K562 (cell line): ENCODE data around the gene ATL3. TPM values are rescaled to one million over a fixed set of nuclear protein-coding genes. Genes with fewer than 3 reads are reported as not detected.

Source experiments
- ATAC-seq: fragments of 200-7000 bp; cut with Tn5 transposase; 3 replicates; pipeline ENCODE4 v1.9.1; 2020; ENCODE audit warnings: moderate library complexity
- BruUV-seq: library from RNA; stranded (reverse); fragments of 400-500 nt; replicated peaks from 2 replicates; lab custom pipeline; 2021; lab: Mats Ljungman, UMichigan
- CTCF ChIA-PET: fragments of 300-600 bp; formaldehyde crosslinking; extraction: SDS; loops from one replicate; lab custom pipeline; 2021; ENCODE audit warnings: low intra/inter-chr PET ratio; lab: Yijun Ruan, JAX
- POLR2A ChIA-PET: fragments of 300-600, 350-650 bp; sonication (Branson Sonifier 250); formaldehyde crosslinking; extraction: SDS; loops from one replicate; lab custom pipeline; 2021; ENCODE audit warnings: antibody characterized with exemption, inconsistent platforms; lab: Yijun Ruan, JAX
- DNase-seq, 4 experiments: peaks; one replicate each; pipeline versions ENCODE4 v3.0.0 to v3.0.0-alpha.2; 2011 to 2018; ENCODE audit warnings: low spot score in 3 of 4, mixed read lengths in 3 of 4; ENCODE audit errors: extremely low read depth in 1 of 4
- FAIRE-seq: peaks from 2 replicates; lab custom pipeline; 2011; peaks lifted over from hg19 to GRCh38; lab: Jason Lieb, UNC
- H2AFZ ChIP-seq: 2 replicates; pipeline ENCODE4 v1.6.0; 2011; ENCODE audit warnings: low read depth, low read length, control low read depth, inconsistent platforms
- H3K27ac ChIP-seq: fragments of 200-600 bp; 3 replicates; pipeline ENCODE4 v1.8.0; 2011; ENCODE audit warnings: low read depth, mild to moderate bottlenecking, control low read depth, inconsistent platforms, low read length, moderate library complexity, mixed read lengths; ENCODE audit errors: extremely low read depth
- H3K27me3 ChIP-seq, 2 experiments: fragments of 300-600 bp in 1 of 2; 2 replicates in 1 of 2; 3 replicates in 1 of 2; pipeline versions ENCODE4 v1.6.0 to v1.8.0; 2011; ENCODE audit warnings: inconsistent platforms in 2 of 2, low read length in 2 of 2, mild to moderate bottlenecking in 1 of 2, mixed read lengths in 1 of 2, moderate library complexity in 1 of 2; ENCODE audit not compliant: control insufficient read depth in 2 of 2, insufficient read depth in 2 of 2
- H3K36me3 ChIP-seq: fragments of 300-600 bp; 3 replicates; pipeline ENCODE4 v1.8.0; 2011; ENCODE audit warnings: mild to moderate bottlenecking, low read length, inconsistent platforms; ENCODE audit not compliant: control insufficient read depth, insufficient read depth
- H3K4me1 ChIP-seq, 2 experiments: fragments of 200-600 bp in 1 of 2; replicated peaks in 1 of 2; 2 replicates in 1 of 2; 3 replicates in 1 of 2; pipeline versions ENCODE4 v1.5.1 to v1.8.0; 2011; ENCODE audit warnings: inconsistent platforms in 2 of 2, low read length in 2 of 2, mild to moderate bottlenecking in 1 of 2, mixed read lengths in 1 of 2, moderate library complexity in 1 of 2; ENCODE audit not compliant: control insufficient read depth in 2 of 2, insufficient read depth in 2 of 2
- H3K4me2 ChIP-seq: 2 replicates; pipeline ENCODE4 v1.6.1; 2011; ENCODE audit warnings: low read length, control low read depth, inconsistent platforms, mixed read lengths; ENCODE audit not compliant: insufficient read depth
- H3K4me3 ChIP-seq: fragments of 200-600 bp; sonication (generic), shearing (Covaris generic); 2 replicates; pipeline ENCODE4 v1.5.1; 2016; ENCODE audit warnings: control low read depth, inconsistent platforms
- H3K79me2 ChIP-seq: fragments of 200-600 bp; 3 replicates; pipeline ENCODE4 v1.8.0; 2011; ENCODE audit warnings: low read length, inconsistent platforms; ENCODE audit not compliant: control insufficient read depth, insufficient read depth
- H3K9ac ChIP-seq, 2 experiments: 2 replicates each; pipeline versions ENCODE4 v1.6.0 to v1.6.1; 2011; ENCODE audit warnings: low read depth in 2 of 2, low read length in 2 of 2, control low read depth in 1 of 2, inconsistent platforms in 1 of 2, mild to moderate bottlenecking in 1 of 2, mixed read lengths in 1 of 2; ENCODE audit not compliant: insufficient read depth in 1 of 2
- H3K9me1 ChIP-seq: one replicate; pipeline ENCODE4 v1.6.0; 2011; ENCODE audit warnings: inconsistent platforms, mild to moderate bottlenecking, low read length, moderate library complexity; ENCODE audit not compliant: control insufficient read depth, insufficient read depth
- H3K9me3 ChIP-seq: replicated peaks from 2 replicates; pipeline ENCODE4 v1.5.1; 2011; ENCODE audit warnings: low read depth, low read length, inconsistent platforms; ENCODE audit not compliant: control insufficient read depth, insufficient read depth
- H4K20me1 ChIP-seq: replicated peaks from 2 replicates; pipeline ENCODE4 v1.6.1; 2011; ENCODE audit warnings: low read length, inconsistent platforms, mixed read lengths; ENCODE audit not compliant: control insufficient read depth, insufficient read depth
- ERF ChIP-seq: fragments of 450-650 bp; formaldehyde crosslinking; IDR thresholded peaks from 2 replicates; pipeline ENCODE4 v1.4.0; 2020; ENCODE audit warnings: mild to moderate bottlenecking, mixed read lengths
- FUS ChIP-seq: fragments of 200-400 bp; formaldehyde crosslinking; optimal IDR thresholded peaks from 2 replicates; pipeline ENCODE3; 2017; ENCODE audit warnings: low read depth, low read length
- LEF1 ChIP-seq: fragments of 450-650 bp; IDR thresholded peaks from 2 replicates; pipeline ENCODE4 v1.6.1; 2016; ENCODE audit warnings: mild to moderate bottlenecking
- SPI1 ChIP-seq: IDR thresholded peaks from 2 replicates; pipeline ENCODE4 v1.6.1; 2011; ENCODE audit warnings: low read depth, low read length, control low read depth, borderline replicate concordance
- ZKSCAN3 ChIP-seq: fragments of 250-450 bp; sonication (Bioruptor Pico); IDR thresholded peaks from 2 replicates; pipeline ENCODE4 v1.4.0; 2020
- ZNF253 ChIP-seq: fragments of 250-450 bp; sonication (Bioruptor Pico); conservative IDR thresholded peaks from 2 replicates; pipeline ENCODE4 v1.6.1; 2021; ENCODE audit warnings: mild to moderate bottlenecking
- ZNF398 ChIP-seq: fragments of 250-450 bp; sonication (Bioruptor Pico); IDR thresholded peaks from 2 replicates; pipeline ENCODE4 v1.8.0; 2021; ENCODE audit warnings: moderate library complexity, mild to moderate bottlenecking, inconsistent platforms
- ZNF830 ChIP-seq: fragments of 250-450 bp; sonication (Bioruptor Pico); IDR thresholded peaks from 2 replicates; pipeline ENCODE4 v1.5.0; 2021; ENCODE audit warnings: mild to moderate bottlenecking
- WGBS: fragments of 100-300 bp; shearing (Covaris generic); methylation state at CpG from one replicate; pipeline ENCODE4 v1.1.6; 2016; ENCODE audit warnings: low coverage, mixed read lengths; ENCODE audit not compliant: insufficient coverage; ENCODE audit errors: missing lambda C conversion rate; 5-methylcytosine and 5-hydroxymethylcytosine counted together
- in situ Hi-C: fragments of 300-500 bp; cut with MboI; formaldehyde crosslinking; loops from 4 replicates; pipeline ENCODE4 v1.15.0; 2018; ENCODE audit warnings: inconsistent platforms, mixed read lengths
- intact Hi-C: fragments of 100-400 bp; cut with micrococcal nuclease; formaldehyde crosslinking; loops from 2 replicates; pipeline ENCODE4 v1.14.2; 2022
- polyA plus RNA-seq, 8 experiments: library from polyadenylated mRNA; depleted of rRNA in 4 of 8; stranded (reverse) in 5 of 8; unstranded in 3 of 8; fragments of >200 nt; fragmentation: Nextera tagmentation in 2 of 8; fragmentation: Illumina TruSeq in 1 of 8; extraction: Ambion mirVana in 2 of 8; extraction: Trizol in 1 of 8; gene quantifications; 2 replicates each; pipeline versions ENCODE4 v1.2.1 to v1.2.3, GENCODE V29; 2011 to 2014; ENCODE audit warnings: inconsistent platforms in 1 of 8, missing spikeins in 1 of 8
- total RNA-seq, 7 experiments: library from RNA; depleted of rRNA in 6 of 7; stranded (reverse); fragments of >200 nt in 6 of 7; fragmentation: Illumina TruSeq in 2 of 7; extraction: Trizol in 2 of 7; gene quantifications; 2 replicates each; pipeline versions ENCODE4 v1.2.1 to v1.2.3, GENCODE V29; 2011 to 2021; ENCODE audit warnings: low replicate concordance in 1 of 7
- TF ChIP-seq, protein P1 (sequence below): sonication (generic); formaldehyde crosslinking; IDR thresholded peaks from 2 replicates; pipeline ENCODE4 v1.8.0; 2022; ENCODE audit warnings: mild to moderate bottlenecking, missing genetic modification reagents
- TF ChIP-seq, protein P2 (sequence below): sonication (generic); formaldehyde crosslinking; IDR thresholded peaks from 2 replicates; pipeline ENCODE4 v1.8.0; 2022; ENCODE audit warnings: mild to moderate bottlenecking, missing genetic modification reagents

Gene ATL3
- total and polyA plus RNA-seq, 9 of the 15 experiments (the other 6 are each of a cell fraction or from before 2014, with no cell fraction given): 18.2 to 39.8 (median 23.9) TPM

DNA sequence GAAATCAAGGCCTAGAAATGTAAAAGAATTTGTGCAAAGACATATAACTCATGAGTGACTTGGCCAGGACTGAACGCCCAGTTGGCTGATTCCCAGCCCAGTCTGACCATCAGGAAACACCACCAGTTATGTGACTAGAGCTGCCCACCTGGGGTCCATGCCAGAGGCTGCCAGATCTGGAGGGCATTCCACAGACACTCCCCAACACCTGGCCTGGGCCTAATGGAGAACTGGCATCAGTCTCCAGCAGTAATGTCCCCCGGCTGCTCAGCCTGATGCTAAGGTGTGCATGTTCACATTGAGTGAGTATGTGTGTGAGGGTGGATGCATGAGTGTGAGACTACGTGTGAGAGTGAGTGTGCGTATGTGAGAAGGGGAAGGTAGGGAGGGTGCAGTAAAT, 72.6 kb downstream of the ATL3 start (continued):
- TF ChIP-seq ERF (CRISPR knock-in tag) (no peak), LEF1 (no peak), SPI1 (no peak)
- TF ChIP-seq, protein P1, sequence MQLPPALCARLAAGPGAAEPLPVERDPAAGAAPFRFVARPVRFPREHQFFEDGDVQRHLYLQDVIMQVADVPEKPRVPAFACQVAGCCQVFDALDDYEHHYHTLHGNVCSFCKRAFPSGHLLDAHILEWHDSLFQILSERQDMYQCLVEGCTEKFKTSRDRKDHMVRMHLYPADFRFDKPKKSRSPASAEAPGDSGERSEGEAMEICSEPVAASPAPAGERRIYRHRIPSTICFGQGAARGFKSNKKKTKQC: no peak

- TF ChIP-seq ZKSCAN3 (CRISPR knock-in tag) (no peak), ZNF253 (CRISPR knock-in tag) (no peak), ZNF830 (CRISPR knock-in tag) (no peak), ZNF398 (CRISPR knock-in tag) (no peak), FUS (no peak)
- TF ChIP-seq, protein P2, sequence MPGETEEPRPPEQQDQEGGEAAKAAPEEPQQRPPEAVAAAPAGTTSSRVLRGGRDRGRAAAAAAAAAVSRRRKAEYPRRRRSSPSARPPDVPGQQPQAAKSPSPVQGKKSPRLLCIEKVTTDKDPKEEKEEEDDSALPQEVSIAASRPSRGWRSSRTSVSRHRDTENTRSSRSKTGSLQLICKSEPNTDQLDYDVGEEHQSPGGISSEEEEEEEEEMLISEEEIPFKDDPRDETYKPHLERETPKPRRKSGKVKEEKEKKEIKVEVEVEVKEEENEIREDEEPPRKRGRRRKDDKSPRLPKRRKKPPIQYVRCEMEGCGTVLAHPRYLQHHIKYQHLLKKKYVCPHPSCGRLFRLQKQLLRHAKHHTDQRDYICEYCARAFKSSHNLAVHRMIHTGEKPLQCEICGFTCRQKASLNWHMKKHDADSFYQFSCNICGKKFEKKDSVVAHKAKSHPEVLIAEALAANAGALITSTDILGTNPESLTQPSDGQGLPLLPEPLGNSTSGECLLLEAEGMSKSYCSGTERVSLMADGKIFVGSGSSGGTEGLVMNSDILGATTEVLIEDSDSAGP (CRISPR knock-in tag): no peak
- CTCF ChIA-PET: no interaction called here
Measured at GRCh38 chr11:63595296-63595695, 75.9 kb downstream of the ATL3 start.

More at GRCh38 chr11:63595296-63595695, 75.9 kb downstream of the ATL3 start:
- Histone ChIP-seq H3K27me3 (peaks cover 5 to 28% of the 10 kb centered on the region in 2 experiments; a peak in 3 of 5 replicates), H3K27ac (no peak overlapping the region), H3K9me3 (no peaks in the 10 kb centered on the region), H2AFZ (no peak overlapping the region), H3K9me1 (no peaks in the 10 kb centered on the region), H3K79me2 (no peaks in the 10 kb centered on the region), H3K9ac (no peak overlapping the region), H3K4me1 (no peaks in the 10 kb centered on the region; a peak in 1 of 5 replicates), H4K20me1 (no peaks in the 10 kb centered on the region), H3K4me3 (no peak overlapping the region), H3K4me2 (no peak overlapping the region), H3K36me3 (no peaks in the 10 kb centered on the region)
- BruUV-seq: no TSS peak
- no peak for ATAC-seq
- WGBS: 22% methylated on average over 4 of the region's 4 CpGs
- no peak for DNase-seq
- no peak for FAIRE-seq
- intact Hi-C loops: no loop called here
- POLR2A ChIA-PET: interaction anchor here (1.8 kb wide), 1 partner anchor 12 kb away, joined by 7 read pairs; no protein-coding TSS in a partner anchor
- in situ Hi-C loops: no loop called here
